A549 (cell line): ENCODE data around the gene C1orf115. TPM values are rescaled to one million over a fixed set of nuclear protein-coding genes. Genes with fewer than 3 reads are reported as not detected.
"Not testable (repeated sequence)": the region's sequence is repeated elsewhere in the genome, so short reads cannot be mapped to it uniquely, and the experiment has no call there.

Source experiments
- ATAC-seq, 2 experiments: fragments of 200-7000 bp in 1 of 2; fragments of >200 bp in 1 of 2; cut with Nextera tagmentation in 1 of 2; cut with Tn5 transposase in 1 of 2; 3 replicates each; pipeline versions ENCODE4 v1.8.0 to v1.9.1; 2018 to 2020; ENCODE audit warnings: mild to moderate bottlenecking in 1 of 2, moderate library complexity in 1 of 2
- CTCF ChIA-PET: fragments of 300-600 bp; sonication (Branson Sonifier 250); formaldehyde crosslinking; extraction: SDS; loops from one replicate; lab custom pipeline; 2021; ENCODE audit warnings: antibody characterized with exemption, inconsistent platforms; lab: Yijun Ruan, JAX
- POLR2A ChIA-PET: fragments of 350-600 bp; formaldehyde crosslinking; extraction: SDS; loops from one replicate; lab custom pipeline; 2021; ENCODE audit warnings: antibody characterized with exemption, inconsistent platforms; lab: Yijun Ruan, JAX
- DNase-seq, 2 experiments: peaks; one replicate each; pipeline versions ENCODE4 v3.0.0 to v3.0.0-alpha.2; 2011 to 2016; ENCODE audit warnings: low read depth in 1 of 2, low spot score in 1 of 2
- FAIRE-seq: peaks from 2 replicates; lab custom pipeline; 2011; peaks lifted over from hg19 to GRCh38; lab: Jason Lieb, UNC
- H3K27ac ChIP-seq, 2 experiments: fragments of >200 bp; sonication (Bioruptor Twin); formaldehyde crosslinking; 3 replicates each; pipeline ENCODE4 v1.5.1; 2016 to 2017
- H3K4me1 ChIP-seq: fragments of >200 bp; sonication (Bioruptor Twin); formaldehyde crosslinking; 3 replicates; pipeline ENCODE4 v1.6.1; 2016
- H3K4me2 ChIP-seq: fragments of >200 bp; sonication (Bioruptor Twin); formaldehyde crosslinking; 3 replicates; pipeline ENCODE4 v1.6.1; 2016
- H3K4me3 ChIP-seq: fragments of >200 bp; sonication (Bioruptor Twin); formaldehyde crosslinking; 3 replicates; pipeline ENCODE4 v1.5.1; 2016
- H3K9me3 ChIP-seq: fragments of >200 bp; sonication (Bioruptor Twin); formaldehyde crosslinking; 3 replicates; pipeline ENCODE4 v1.6.1; 2016
- ATOH8 ChIP-seq: fragments of 250-450 bp; sonication (Bioruptor Pico); IDR thresholded peaks from 2 replicates; pipeline ENCODE4 v1.5.0; 2020; ENCODE audit warnings: low read depth, mild to moderate bottlenecking, moderate library complexity
- BCL3 ChIP-seq: fragments of >200 bp; sonication (Bioruptor Twin); formaldehyde crosslinking; IDR thresholded peaks from 3 replicates; pipeline ENCODE4 v1.6.1; 2016
- CBX2 ChIP-seq: fragments of 200-600 bp; sonication (generic); IDR thresholded peaks from 2 replicates; pipeline ENCODE4 v1.6.1; 2016; ENCODE audit warnings: low read depth, mild to moderate bottlenecking, borderline replicate concordance
- CBX8 ChIP-seq: fragments of 200-600 bp; sonication (generic); IDR thresholded peaks from 2 replicates; pipeline ENCODE4 v1.6.1; 2016
- CHD2 ChIP-seq: fragments of 150-350 bp; IDR thresholded peaks from 2 replicates; pipeline ENCODE4 v1.6.1; 2014; ENCODE audit warnings: low read length; ENCODE audit not compliant: partially characterized antibody
- CTCF ChIP-seq: fragments of >200 bp; sonication (Bioruptor Twin); formaldehyde crosslinking; IDR thresholded peaks from 3 replicates; pipeline ENCODE4 v1.5.1; 2016
- EHF ChIP-seq: fragments of 250-450 bp; sonication (Bioruptor Pico); IDR thresholded peaks from 2 replicates; pipeline ENCODE4 v1.5.0; 2020; ENCODE audit warnings: mild to moderate bottlenecking
- EHMT2 ChIP-seq: fragments of 200-600 bp; sonication (generic); IDR thresholded peaks from 2 replicates; pipeline ENCODE4 v1.6.1; 2016; ENCODE audit warnings: antibody characterized with exemption, low read depth, mild to moderate bottlenecking, moderate library complexity
- EP300 ChIP-seq, 2 experiments: fragments of >200 bp; sonication (Bioruptor Twin); formaldehyde crosslinking; IDR thresholded peaks; 2 replicates in 1 of 2; 3 replicates in 1 of 2; pipeline ENCODE4 v1.6.1; 2016 to 2017
- ESRRA ChIP-seq: fragments of 150-350 bp; IDR thresholded peaks from 2 replicates; pipeline ENCODE4 v1.6.1; 2014; ENCODE audit warnings: mild to moderate bottlenecking, low read length, borderline replicate concordance
- FOSB ChIP-seq: fragments of 250-450 bp; sonication (Bioruptor Pico); IDR thresholded peaks from 2 replicates; pipeline ENCODE4 v1.5.0; 2020; ENCODE audit warnings: mild to moderate bottlenecking, moderate library complexity
- FOSL2 ChIP-seq, 2 experiments: fragments of 450-650 bp in 1 of 2; fragments of >200 bp in 1 of 2; sonication (Bioruptor Twin) in 1 of 2; formaldehyde crosslinking; IDR thresholded peaks; 2 replicates each; pipeline versions ENCODE4 v1.5.0 to v1.6.1; 2016 to 2020; ENCODE audit warnings: mild to moderate bottlenecking in 1 of 2, moderate library complexity in 1 of 2
- HDAC2 ChIP-seq: fragments of 200-600 bp; sonication (generic); IDR thresholded peaks from 2 replicates; pipeline ENCODE4 v1.6.1; 2016
- HEYL ChIP-seq: fragments of 250-450 bp; sonication (Bioruptor Pico); IDR thresholded peaks from 2 replicates; pipeline ENCODE4 v1.8.0; 2021; ENCODE audit warnings: mild to moderate bottlenecking, moderate library complexity
- HOXA7 ChIP-seq: fragments of 250-450 bp; sonication (Bioruptor Pico); IDR thresholded peaks from 2 replicates; pipeline ENCODE4 v1.5.0; 2020; ENCODE audit warnings: mild to moderate bottlenecking, moderate library complexity
- JUNB ChIP-seq: fragments of >200 bp; sonication (Bioruptor Twin); formaldehyde crosslinking; IDR thresholded peaks from 2 replicates; pipeline ENCODE4 v1.6.1; 2016
- NR3C1 ChIP-seq: fragments of >200 bp; sonication (Bioruptor Twin); formaldehyde crosslinking; IDR thresholded peaks from 3 replicates; pipeline ENCODE4 v1.6.1; 2017
- RARB ChIP-seq: fragments of 250-450 bp; sonication (Bioruptor Pico); IDR thresholded peaks from 2 replicates; pipeline ENCODE4 v1.8.0; 2021; ENCODE audit warnings: mild to moderate bottlenecking, moderate library complexity
- REST ChIP-seq: fragments of 200-600 bp; sonication (generic); IDR thresholded peaks from 2 replicates; pipeline ENCODE4 v1.6.1; 2016; ENCODE audit warnings: antibody characterized with exemption, mild to moderate bottlenecking, moderate library complexity
- RFX5 ChIP-seq: fragments of 450-650 bp; IDR thresholded peaks from 2 replicates; pipeline ENCODE4 v1.7.1; 2014; ENCODE audit warnings: antibody characterized with exemption, mild to moderate bottlenecking, moderate library complexity
- RNF2 ChIP-seq: fragments of 200-600 bp; sonication (generic); IDR thresholded peaks from 2 replicates; pipeline ENCODE4 v1.6.1; 2016; ENCODE audit warnings: low read depth, mild to moderate bottlenecking, antibody characterized with exemption, moderate library complexity, borderline replicate concordance
- ZNF302 ChIP-seq: fragments of 250-450 bp; sonication (Bioruptor Pico); IDR thresholded peaks from 2 replicates; pipeline ENCODE4 v1.9.0; 2021; ENCODE audit warnings: inconsistent platforms, mild to moderate bottlenecking, moderate library complexity
- WGBS: methylation state at CpG from one replicate; pipeline ENCODE4 v1.1.6; 2017; ENCODE audit errors: missing lambda C conversion rate; 5-methylcytosine and 5-hydroxymethylcytosine counted together
- polyA plus RNA-seq, 4 experiments: library from polyadenylated mRNA; depleted of rRNA in 3 of 4; stranded (reverse); fragments of >200 nt; fragmentation: RNase III in 1 of 4; extraction: RNeasy Plus Mini Kit Qiagen cat#74134 plus additional on column Dnase treatment in 1 of 4; gene quantifications; 2 replicates in 3 of 4; 3 replicates in 1 of 4; pipeline ENCODE4 v1.2.3, GENCODE V29; 2011 to 2017

Gene C1orf115
- polyA plus RNA-seq, 2 of the 4 experiments (the other 2 are of a cell fraction), result 6.4 to 7.5 TPM

GRCh38 chr1:220680085-220680687, 10.0 kb upstream of the C1orf115 start (continued):
- TF ChIP-seq FOSB (CRISPR knock-in tag), result no peak

GRCh38 chr1:220681220-220681880, 8.8 kb upstream of the C1orf115 start:
- peak overlapping the region; percentile 29; the same call in 2 of the 3 replicates for H3K4me2 ChIP-seq
- no peaks in the 10 kb centered on the region for H3K9me3 ChIP-seq
- ATAC-seq (no peak), DNase-seq (no peak), FAIRE-seq (no peak)
- ChIA-PET CTCF (interaction anchor here (0.9 to 2.8 kb wide), 10 partner anchors 10 to 402 kb away, joined by 3 to 23 read pairs (median 4); no protein-coding TSS in a partner anchor), POLR2A (no interaction called here)
- H3K4me1 ChIP-seq, result no peaks in the 10 kb centered on the region; the same call in 2 of the 3 replicates
- 49% methylated on average over 10 of the region's 10 CpGs for WGBS
- no peak overlapping the region for H3K4me3 ChIP-seq
- H3K27ac ChIP-seq, result no peak overlapping the region
- TF ChIP-seq EHMT2 (no peak), FOSL2 (IDR thresholded peaks at IDR 0.05) (no peak), FOSL2 (CRISPR knock-in tag; IDR thresholded peaks at IDR 0.05) (peak; percentile 59), EP300 (IDR thresholded peaks at IDR 0.05) (no peak)

- FAIRE-seq (no peak), DNase-seq (no peak), ATAC-seq (no peak)
- 77% methylated on average over 17 of the region's 17 CpGs for WGBS
- H3K4me3 ChIP-seq, result no peak overlapping the region
- TF ChIP-seq CHD2 (no peak), CBX2 (no peak), EHF (CRISPR knock-in tag) (no peak), RNF2 (no peak), NR3C1 (no peak), EP300 (IDR thresholded peaks at IDR 0.05) (no peak), CTCF (no peak), FOSL2 (IDR thresholded peaks at IDR 0.05) (no peak), FOSL2 (CRISPR knock-in tag; IDR thresholded peaks at IDR 0.05) (no peak), HOXA7 (no peak), BCL3 (no peak), ZNF302 (no peak), ESRRA (no peak), JUNB (no peak), CBX8 (no peak), RFX5 (no peak), REST (no peak), ATOH8 (CRISPR knock-in tag) (no peak), RARB (no peak), HEYL (no peak), HDAC2 (no peak)
- ChIA-PET POLR2A (no interaction called here), CTCF (interaction anchor here (0.6 kb wide), 1 partner anchor 847 kb away, joined by 3 read pairs; no protein-coding TSS in a partner anchor)
- no peaks in the 10 kb centered on the region for H3K9me3 ChIP-seq
- H3K27ac ChIP-seq, result no peak overlapping the region
- H3K4me1 ChIP-seq, result no peaks in the 10 kb centered on the region; the same call in 2 of the 3 replicates
- H3K4me2 ChIP-seq, result no peak overlapping the region
These were observed 7.1 kb upstream of the C1orf115 start for GRCh38 chr1:220682901-220683576.

- CTCF ChIA-PET, result interaction anchor here (0.6 kb wide), 1 partner anchor 848 kb away, joined by 3 read pairs; no protein-coding TSS in a partner anchor
- 88% methylated on average over 12 of the region's 12 CpGs for WGBS
- not testable (repeated sequence) for FAIRE-seq
These were observed 6.4 kb upstream of the C1orf115 start for GRCh38 chr1:220683716-220684115.

More at GRCh38 chr1:220683716-220684115, 6.4 kb upstream of the C1orf115 start:
- POLR2A ChIA-PET, H3K9me3 ChIP-seq, ATAC-seq, H3K4me3 ChIP-seq, H3K4me2 ChIP-seq, DNase-seq, H3K27ac ChIP-seq, H3K4me1 ChIP-seq: not testable (repeated sequence)
